ENCODE results near the gene CCDC197. TPM values are rescaled to one million over a fixed set of nuclear protein-coding genes. Genes with fewer than 3 reads are reported as not detected.
A peak's percentile ranks its signal among the peaks of the same experiment; 100 is the strongest.

Gene CCDC197
- total RNA-seq, 1 donor from 2014 or later, result 1.3 TPM

DNA sequence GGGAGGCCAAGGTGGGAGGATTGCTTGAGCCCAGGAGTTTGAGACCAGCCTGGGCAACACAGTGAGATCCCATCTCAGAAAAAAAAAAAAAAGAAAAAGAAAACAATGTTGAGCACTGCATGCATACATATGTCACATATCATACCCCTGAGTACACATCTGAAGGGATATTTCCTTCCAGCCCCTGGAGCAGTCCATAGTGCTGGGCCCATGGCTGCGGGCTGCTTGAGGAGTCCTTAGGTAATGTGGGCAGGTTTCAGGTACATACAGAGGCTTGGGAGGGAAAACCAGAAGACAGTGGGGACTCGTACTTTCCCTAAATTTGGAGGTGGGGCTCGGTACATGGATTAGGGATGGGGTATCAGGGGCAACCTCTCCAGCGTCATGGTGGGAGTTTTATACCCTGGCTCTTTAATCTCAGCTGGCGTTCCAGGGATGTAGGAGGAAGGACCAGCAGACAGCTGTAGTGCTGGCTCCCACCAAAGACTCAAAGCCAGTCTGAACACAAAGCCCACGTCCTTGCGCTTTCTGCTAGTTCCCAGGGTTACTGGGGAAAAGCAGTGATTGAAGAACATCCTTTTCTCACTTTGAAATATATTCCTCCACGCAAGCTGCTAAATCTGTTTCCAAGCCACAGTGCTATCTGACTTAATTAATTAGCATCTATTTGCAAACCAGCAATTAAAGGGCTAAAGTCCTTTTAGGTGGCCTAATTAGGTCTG lies 34.2 kb downstream of the CCDC197 start:
- intact Hi-C loops (cut with DNase I), result no loop called here
- DNase-seq, result no peak
- no peak for ATAC-seq (ENCODE audit: poor library complexity)

GRCh38 chr14:94031883-94032279 lies 34.8 kb downstream of the CCDC197 start:
- intact Hi-C loops (cut with DNase I), result no loop called here
- ATAC-seq (ENCODE audit: poor library complexity) (no peak), DNase-seq (no peak)

GRCh38 chr14:94034886-94035285 lies 37.8 kb downstream of the CCDC197 start:
- DNase-seq (no peak), ATAC-seq (ENCODE audit: poor library complexity) (no peak)
- intact Hi-C loops (cut with DNase I), result loop anchor here (5.0 kb wide), 1 partner anchor 102 kb away; no protein-coding TSS in a partner anchor

- DNase-seq (peak; percentile 75), ATAC-seq (ENCODE audit: poor library complexity) (peak; percentile 91)
- intact Hi-C loops (cut with DNase I), result loop anchor here (5.0 kb wide), 1 partner anchor 101 kb away; no protein-coding TSS in a partner anchor
Observed at GRCh38 chr14:94036313-94037167, 39.4 kb downstream of the CCDC197 start.

- intact Hi-C loops (cut with DNase I), result loop anchor here (5.0 kb wide), 1 partner anchor 99 kb away; no protein-coding TSS in a partner anchor
- ATAC-seq (ENCODE audit: poor library complexity) (no peak), DNase-seq (no peak)
Observed at GRCh38 chr14:94037954-94038353, 40.9 kb downstream of the CCDC197 start.

DNA sequence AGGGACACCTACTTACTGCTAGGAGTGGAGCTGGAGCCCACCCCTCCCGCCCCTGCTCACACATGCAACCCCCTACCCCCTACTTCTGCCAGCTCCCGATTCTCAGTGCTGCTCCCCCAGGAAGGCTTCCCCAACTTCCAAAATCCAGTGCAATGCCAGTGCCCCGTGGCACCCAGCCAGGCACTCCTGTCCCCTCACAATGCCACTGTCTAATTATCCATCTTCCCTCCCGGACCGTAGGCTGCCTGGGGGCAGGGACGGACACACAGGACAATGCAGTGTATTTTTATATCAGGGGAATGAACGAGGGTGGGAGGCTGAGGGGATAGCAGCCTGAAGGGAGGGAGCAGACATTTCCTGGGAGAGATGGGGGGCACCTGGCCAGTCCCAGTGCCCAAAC lies 41.4 kb downstream of the CCDC197 start:
- intact Hi-C loops (cut with DNase I), result loop anchor here (5.0 kb wide), 1 partner anchor 99 kb away; no protein-coding TSS in a partner anchor
- ATAC-seq (ENCODE audit: poor library complexity) (no peak), DNase-seq (no peak)

- DNase-seq, result no peak
- intact Hi-C loops (cut with DNase I), result loop anchor here (5.0 kb wide), 1 partner anchor 98 kb away; no protein-coding TSS in a partner anchor
- ATAC-seq (ENCODE audit: poor library complexity), result no peak
Observed at GRCh38 chr14:94038921-94039629, 42.0 kb downstream of the CCDC197 start.

GRCh38 chr14:94040247-94040646 lies 43.1 kb downstream of the CCDC197 start:
- ATAC-seq (ENCODE audit: poor library complexity) (no peak), DNase-seq (no peak)
- intact Hi-C loops (cut with DNase I), result loop anchor here (5.0 kb wide), 1 partner anchor 137 kb away; no protein-coding TSS in a partner anchor

DNA sequence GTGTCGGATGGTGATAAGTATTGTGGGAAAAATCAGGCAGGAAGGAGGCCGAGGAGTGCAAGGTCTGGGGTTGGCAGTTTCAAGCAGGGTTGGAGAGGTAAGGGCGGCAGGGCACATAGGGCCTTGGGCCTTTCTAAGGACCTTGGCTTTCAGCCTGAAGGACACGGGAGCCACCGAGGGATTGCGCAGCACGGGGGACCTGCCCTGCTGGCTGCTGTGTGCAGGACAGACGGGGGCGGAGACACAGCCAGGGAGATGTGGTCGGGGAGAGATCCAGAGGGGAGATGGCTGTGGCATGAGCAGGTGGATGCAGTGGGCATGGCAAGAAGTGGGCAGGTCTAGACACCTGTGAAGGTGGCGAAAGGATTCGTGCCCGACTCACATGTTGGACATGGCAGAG lies 43.7 kb downstream of the CCDC197 start:
- no peak for ATAC-seq (ENCODE audit: poor library complexity)

GRCh38 chr14:94041551-94042346 lies 44.6 kb downstream of the CCDC197 start:
- intact Hi-C loops (cut with DNase I), result loop anchor here (5.0 kb wide), 1 partner anchor 136 kb away; no protein-coding TSS in a partner anchor
- DNase-seq (peak; percentile 80), ATAC-seq (ENCODE audit: poor library complexity) (peak; percentile 86)

More for the DNA sequence above, 43.7 kb downstream of the CCDC197 start:
- no peak for DNase-seq
- intact Hi-C loops (cut with DNase I), result loop anchor here (5.0 kb wide), 1 partner anchor 137 kb away; no protein-coding TSS in a partner anchor

DNA sequence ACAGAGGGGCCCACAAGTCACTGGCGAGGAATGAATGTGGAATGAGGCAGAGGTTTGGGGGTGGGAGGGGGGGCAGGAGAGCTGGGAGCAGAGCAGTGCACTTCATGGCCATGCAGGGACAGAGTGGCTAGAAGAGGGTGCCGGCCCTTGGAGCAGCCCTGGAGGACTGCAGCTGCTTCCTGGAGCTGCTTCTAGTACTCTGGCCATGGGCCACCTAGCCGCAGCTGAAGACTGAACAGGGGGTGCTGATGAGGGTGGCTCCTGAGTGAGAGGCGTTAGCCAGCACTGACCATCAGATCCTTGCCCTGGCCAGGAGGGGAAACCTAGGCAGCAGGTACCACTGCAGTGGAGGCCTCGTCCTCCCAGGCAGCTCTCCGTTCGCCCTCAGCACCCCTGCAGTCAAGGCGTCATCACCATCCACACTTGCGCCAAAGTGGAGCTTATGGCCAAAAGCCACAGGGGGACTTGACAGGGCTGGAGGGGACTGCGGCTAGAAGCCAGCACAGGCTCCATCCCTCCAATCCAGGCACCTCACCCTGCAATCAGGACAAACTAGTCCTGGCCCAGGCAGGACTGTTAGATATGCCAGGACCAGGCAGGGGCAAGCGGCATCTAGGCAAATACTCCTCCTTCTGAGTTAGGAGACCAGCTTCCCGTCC lies 45.5 kb downstream of the CCDC197 start:
- intact Hi-C loops (cut with DNase I), result loop anchor here (5.0 kb wide), 1 partner anchor 135 kb away; no protein-coding TSS in a partner anchor
- DNase-seq (no peak), ATAC-seq (ENCODE audit: poor library complexity) (peak; percentile 34)

- intact Hi-C loops (cut with DNase I), result loop anchor here (5.0 kb wide), 1 partner anchor 134 kb away; no protein-coding TSS in a partner anchor
- DNase-seq (peak; percentile 56), ATAC-seq (ENCODE audit: poor library complexity) (no peak)
Observed at GRCh38 chr14:94043111-94043755, 46.1 kb downstream of the CCDC197 start.

DNA sequence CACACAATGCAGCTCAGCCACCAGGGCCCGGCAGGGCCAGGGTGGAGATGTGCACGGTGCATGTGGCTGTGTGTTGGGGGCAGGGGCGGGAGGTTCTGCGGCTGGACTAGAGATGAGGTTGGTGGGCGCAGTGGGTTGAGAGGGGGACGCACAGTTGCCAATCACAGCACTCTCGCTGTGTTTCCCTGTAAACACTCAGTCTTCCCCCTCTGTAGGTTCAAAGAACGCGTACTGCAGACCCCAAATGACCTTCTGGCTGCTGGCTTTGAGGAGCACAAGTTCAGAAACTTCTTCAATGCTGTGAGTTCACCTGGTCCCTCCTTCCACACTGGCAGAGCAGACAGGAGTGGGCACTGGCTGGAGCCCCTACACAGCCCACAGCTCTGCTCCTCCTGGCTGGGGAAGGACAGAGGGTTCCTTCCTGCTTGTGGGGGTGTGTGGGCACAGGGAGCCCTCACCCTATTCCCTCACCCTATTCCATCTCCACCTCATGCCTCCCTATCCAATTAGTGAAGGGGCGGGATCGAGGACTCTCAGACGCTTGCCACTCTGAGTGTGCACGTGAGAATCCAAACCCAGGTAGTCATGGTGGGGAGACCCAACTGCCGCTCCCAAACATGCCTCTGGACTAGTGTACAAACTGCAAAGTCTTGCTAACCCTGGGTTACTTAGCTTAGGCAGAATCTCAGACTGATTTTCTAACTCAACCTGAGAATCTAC lies 46.8 kb downstream of the CCDC197 start:
- intact Hi-C loops (cut with DNase I), result loop anchor here (5.0 kb wide), 1 partner anchor 133 kb away; no protein-coding TSS in a partner anchor
- ATAC-seq (ENCODE audit: poor library complexity) (no peak), DNase-seq (no peak)

- no peak for ATAC-seq (ENCODE audit: poor library complexity)
- intact Hi-C loops (cut with DNase I), result loop anchor here (5.0 kb wide), 1 partner anchor 133 kb away; no protein-coding TSS in a partner anchor
Observed at GRCh38 chr14:94044476-94045091, 47.5 kb downstream of the CCDC197 start.

DNA sequence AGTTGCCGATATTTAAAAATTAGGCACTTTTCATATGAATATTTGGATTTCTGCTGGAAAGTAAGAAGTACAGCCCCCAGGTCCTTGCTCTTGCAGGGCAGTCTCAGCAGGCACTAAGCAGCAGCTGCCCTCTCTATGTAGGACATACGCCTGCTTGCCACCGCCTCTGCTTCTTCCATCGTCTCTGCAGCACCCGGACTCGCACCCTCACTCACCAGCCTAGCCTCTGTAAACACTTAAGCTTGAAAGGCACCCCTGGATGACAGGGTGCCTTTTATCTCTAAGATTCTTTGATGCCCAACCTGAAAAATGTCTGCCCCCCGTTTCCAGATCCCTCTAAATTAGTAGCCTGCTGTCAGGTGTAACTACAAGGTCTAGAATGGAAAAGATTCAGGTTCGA lies 48.0 kb downstream of the CCDC197 start:
- ATAC-seq (ENCODE audit: poor library complexity), result no peak
- DNase-seq, result no peak
- intact Hi-C loops (cut with DNase I), result no loop called here

More at GRCh38 chr14:94044476-94045091, 47.5 kb downstream of the CCDC197 start:
- DNase-seq, result no peak

Data from Right ventricle myocardium superior (tissue), 1 donor.